Muscle of leg (tissue), 11 donors: ENCODE results near the gene GNAQ. TPM values are rescaled to one million over a fixed set of nuclear protein-coding genes. Genes with fewer than 3 reads are reported as not detected.
A peak's percentile ranks its signal among the peaks of the same experiment; 100 is the strongest.

Source experiments
- DNase-seq: peaks from one replicate; pipeline ENCODE4 v3.0.0; 2013
- H3K27ac ChIP-seq: one replicate; pipeline ENCODE4 v1.5.1; 2013; ENCODE audit warnings: mild to moderate bottlenecking, low read length, control low read depth
- H3K27me3 ChIP-seq: one replicate; pipeline ENCODE4 v1.6.1; 2013; ENCODE audit warnings: low read length; ENCODE audit not compliant: control insufficient read depth, insufficient read depth
- H3K36me3 ChIP-seq: one replicate; pipeline ENCODE4 v1.6.1; 2013; ENCODE audit warnings: low read length; ENCODE audit not compliant: control insufficient read depth, insufficient read depth
- H3K4me1 ChIP-seq: one replicate; pipeline ENCODE4 v1.6.1; 2013; ENCODE audit warnings: low read length; ENCODE audit not compliant: control insufficient read depth, insufficient read depth
- H3K4me3 ChIP-seq: one replicate; pipeline ENCODE4 v1.5.1; 2013; ENCODE audit warnings: low read length, control low read depth
- H3K9me3 ChIP-seq: replicated peaks from 2 replicates; pipeline ENCODE4 v1.6.1; 2013; ENCODE audit warnings: low read depth, low read length; ENCODE audit not compliant: control insufficient read depth
- WGBS: methylation state at CpG from one replicate; pipeline ENCODE4 v1.1.5; 2013; ENCODE audit warnings: missing lambda C conversion rate; ENCODE audit not compliant: insufficient coverage; 5-methylcytosine and 5-hydroxymethylcytosine counted together
- polyA plus RNA-seq, 8 donors: library from polyadenylated mRNA; unstranded; fragments of 120-200 nt; gene quantifications; one replicate each; pipeline versions ENCODE4 v1.2.1 to v1.2.3, GENCODE V29; 2013; ENCODE audit warnings: inconsistent platforms in 1 of 8, low replicate concordance in 1 of 8; ENCODE audit not compliant: insufficient read length in 8 of 8, insufficient read depth in 1 of 8
- total RNA-seq: library from RNA; stranded (reverse); fragments of 120-200 nt; gene quantifications from one replicate; pipeline ENCODE4 v1.2.4, GENCODE V29; 2013

The GNAQ gene
- total and polyA plus RNA-seq, 9 donors, result 19.7 to 31.6 (median 27.0) TPM

- no CpG with 5 or more reads among the region's 2 CpGs for WGBS
- H3K4me1 ChIP-seq, result peaks cover 10% of the 10 kb centered on the region
- H3K4me3 ChIP-seq, result no peak overlapping the region
- no peak overlapping the region for H3K27ac ChIP-seq
- H3K27me3 ChIP-seq, result no peaks in the 10 kb centered on the region
- no peaks in the 10 kb centered on the region for H3K9me3 ChIP-seq
- no peak for DNase-seq
- H3K36me3 ChIP-seq, result no peaks in the 10 kb centered on the region
Observed at GRCh38 chr9:78033870-78034269, 2.3 kb upstream of the GNAQ start.

- Histone ChIP-seq H3K9me3 (no peaks in the 10 kb centered on the region), H3K4me3 (peak overlapping the region; percentile 67), H3K27me3 (no peaks in the 10 kb centered on the region), H3K36me3 (no peaks in the 10 kb centered on the region), H3K27ac (peak overlapping the region; percentile 95), H3K4me1 (peaks cover 10% of the 10 kb centered on the region)
- WGBS, result 38% methylated on average over 5 of the region's 14 CpGs
- no peak for DNase-seq
Observed at GRCh38 chr9:78032730-78033457, 1.3 kb upstream of the GNAQ start.

GRCh38 chr9:78031893-78032729 lies 500 bp upstream of the GNAQ start:
- 0% methylated on average over 83 of the region's 95 CpGs for WGBS
- no peaks in the 10 kb centered on the region for H3K36me3 ChIP-seq
- H3K9me3 ChIP-seq, result no peaks in the 10 kb centered on the region
- H3K27me3 ChIP-seq, result no peaks in the 10 kb centered on the region
- H3K27ac ChIP-seq, result peak overlapping the region; percentile 95
- peak; percentile 98 for DNase-seq
- H3K4me3 ChIP-seq, result peak overlapping the region; percentile 67
- H3K4me1 ChIP-seq, result peaks cover 10% of the 10 kb centered on the region

- H3K36me3 ChIP-seq, result no peaks in the 10 kb centered on the region
- peak overlapping the region; percentile 79 for H3K27ac ChIP-seq
- DNase-seq, result peak; percentile 76
- peaks cover 10% of the 10 kb centered on the region for H3K4me1 ChIP-seq
- under 1% methylated on average over 88 of the region's 91 CpGs for WGBS
- no peaks in the 10 kb centered on the region for H3K9me3 ChIP-seq
- H3K4me3 ChIP-seq, result peak overlapping the region; percentile 77
- no peaks in the 10 kb centered on the region for H3K27me3 ChIP-seq
Observed at GRCh38 chr9:78030553-78031443, 813 bp downstream of the GNAQ start.

GRCh38 chr9:78030296-78030552 lies 1.4 kb downstream of the GNAQ start:
- Histone ChIP-seq H3K9me3 (no peaks in the 10 kb centered on the region), H3K4me3 (peak overlapping the region; percentile 77), H3K36me3 (no peaks in the 10 kb centered on the region), H3K27me3 (no peaks in the 10 kb centered on the region), H3K27ac (peak overlapping the region; percentile 79), H3K4me1 (peaks cover 9% of the 10 kb centered on the region)
- WGBS, result 5% methylated on average over 8 of the region's 8 CpGs
- DNase-seq, result peak; percentile 50

- no peaks in the 10 kb centered on the region for H3K27me3 ChIP-seq
- peak overlapping the region; percentile 77 for H3K4me3 ChIP-seq
- H3K9me3 ChIP-seq, result no peaks in the 10 kb centered on the region
- H3K27ac ChIP-seq, result peak overlapping the region; percentile 79
- H3K36me3 ChIP-seq, result no peaks in the 10 kb centered on the region
- WGBS, result 0% methylated on average over 3 of the region's 7 CpGs
- H3K4me1 ChIP-seq, result peaks cover 7% of the 10 kb centered on the region
- DNase-seq, result peak; percentile 28
Observed at GRCh38 chr9:78029551-78030295, 1.9 kb downstream of the GNAQ start.

GRCh38 chr9:78028926-78029325 lies 2.7 kb downstream of the GNAQ start:
- Histone ChIP-seq H3K36me3 (no peaks in the 10 kb centered on the region), H3K9me3 (no peaks in the 10 kb centered on the region), H3K4me1 (peaks cover 7% of the 10 kb centered on the region), H3K27me3 (no peaks in the 10 kb centered on the region), H3K27ac (no peak overlapping the region), H3K4me3 (no peak overlapping the region)
- DNase-seq, result no peak
- no CpG with 5 or more reads among the region's 1 CpG for WGBS

- no peaks in the 10 kb centered on the region for H3K36me3 ChIP-seq
- no peak overlapping the region for H3K4me3 ChIP-seq
- H3K27me3 ChIP-seq, result no peaks in the 10 kb centered on the region
- no peaks in the 10 kb centered on the region for H3K9me3 ChIP-seq
- peaks cover 5% of the 10 kb centered on the region for H3K4me1 ChIP-seq
- no peak for DNase-seq
- no peak overlapping the region for H3K27ac ChIP-seq
Observed at GRCh38 chr9:78026947-78027346, 4.7 kb downstream of the GNAQ start.

GRCh38 chr9:78026416-78026815 lies 5.2 kb downstream of the GNAQ start:
- no peaks in the 10 kb centered on the region for H3K36me3 ChIP-seq
- no peak for DNase-seq
- no CpG with 5 or more reads among the region's 1 CpG for WGBS
- no peak overlapping the region for H3K27ac ChIP-seq
- no peak overlapping the region for H3K4me3 ChIP-seq
- H3K9me3 ChIP-seq, result no peaks in the 10 kb centered on the region
- H3K4me1 ChIP-seq, result peaks cover 9% of the 10 kb centered on the region
- no peaks in the 10 kb centered on the region for H3K27me3 ChIP-seq
